GM21528 (cell line): Measurements from ENCODE around the gene ROCK1.
"Not testable (repeated sequence)": the region's sequence is repeated elsewhere in the genome, so short reads cannot be mapped to it uniquely, and the experiment has no call there.

Experiments used
- ATAC-seq: cut with Tn5 transposase; IDR thresholded peaks from one replicate; pipeline ENCODE4 v1.9.1; 2021; ENCODE audit warnings: mild to moderate bottlenecking, moderate library complexity; ENCODE audit not compliant: unreplicated experiment, low FRiP score

Gene ROCK1

GRCh38 chr18:21111346-21112139, at the start of gene ROCK1:
Gene ROCK1, minus strand, starts transcription at chr18:21111813. Its CDS starts 903 bp downstream, at chr18:21110910.
- ATAC-seq, result peak; percentile 93

- no peak for ATAC-seq
Measured at GRCh38 chr18:21155443-21155842, 43.8 kb upstream of the ROCK1 start.

- no peak for ATAC-seq
Measured at GRCh38 chr18:21146016-21146415, 34.4 kb upstream of the ROCK1 start.

DNA sequence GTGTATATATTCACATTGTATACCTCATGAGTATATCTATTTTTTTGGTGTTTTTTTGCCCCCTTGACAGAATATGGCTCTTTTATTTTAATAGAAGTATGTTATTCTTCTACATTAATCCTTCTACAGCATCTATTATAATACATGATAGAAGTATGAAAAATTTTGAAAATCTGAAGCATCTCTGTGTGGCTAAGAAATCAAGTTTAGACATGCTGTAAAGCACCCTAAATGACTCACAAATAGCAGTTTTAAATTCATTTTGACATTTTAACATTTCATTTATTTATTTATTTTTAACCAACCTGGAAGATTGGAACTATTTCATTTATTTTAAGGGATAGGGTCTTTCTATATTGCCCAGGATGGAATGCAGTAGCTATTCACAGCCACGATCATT, 33.8 kb upstream of the ROCK1 start:
- no peak for ATAC-seq

DNA sequence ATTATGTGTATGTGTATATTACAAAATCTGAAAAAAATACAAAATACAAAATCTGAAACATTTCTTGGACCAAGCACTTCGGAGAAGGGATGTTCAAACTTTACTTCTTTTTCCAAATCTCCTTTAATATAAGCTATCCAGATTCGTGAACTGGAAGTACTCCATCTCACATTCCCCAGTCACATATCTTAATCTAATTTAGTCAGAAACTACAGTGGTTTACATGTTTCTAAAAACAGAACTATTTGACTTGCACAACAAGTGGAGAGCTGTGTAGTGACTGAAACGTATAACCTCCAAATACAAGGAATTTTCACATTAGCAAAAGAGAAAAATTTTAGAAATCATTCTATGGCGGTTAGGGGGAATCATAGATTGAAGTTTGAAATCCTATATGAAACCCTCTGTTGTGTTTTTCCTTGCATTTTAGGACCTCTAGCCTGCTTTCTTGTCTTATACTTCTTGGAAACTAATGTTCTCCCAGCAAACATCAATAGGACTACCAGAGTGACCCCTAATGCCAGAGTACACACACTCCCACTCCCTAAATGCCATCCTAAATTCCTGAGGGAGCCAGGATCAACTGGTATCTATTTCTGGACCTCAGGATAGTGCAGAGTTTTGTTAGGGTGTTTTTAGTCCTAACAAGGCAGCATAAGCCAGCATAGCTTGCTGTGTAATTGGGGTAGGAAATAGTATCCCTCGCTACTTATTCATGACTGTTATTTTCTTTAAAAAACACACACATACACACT, 30.2 kb upstream of the ROCK1 start:
- ATAC-seq, result no peak

GRCh38 chr18:21137719-21138488, 26.3 kb upstream of the ROCK1 start:
- ATAC-seq, result not testable (repeated sequence)

- no peak for ATAC-seq
Measured at GRCh38 chr18:21134895-21135294, 23.3 kb upstream of the ROCK1 start.

- ATAC-seq, result no peak
Measured at GRCh38 chr18:21132398-21132918, 20.8 kb upstream of the ROCK1 start.

DNA sequence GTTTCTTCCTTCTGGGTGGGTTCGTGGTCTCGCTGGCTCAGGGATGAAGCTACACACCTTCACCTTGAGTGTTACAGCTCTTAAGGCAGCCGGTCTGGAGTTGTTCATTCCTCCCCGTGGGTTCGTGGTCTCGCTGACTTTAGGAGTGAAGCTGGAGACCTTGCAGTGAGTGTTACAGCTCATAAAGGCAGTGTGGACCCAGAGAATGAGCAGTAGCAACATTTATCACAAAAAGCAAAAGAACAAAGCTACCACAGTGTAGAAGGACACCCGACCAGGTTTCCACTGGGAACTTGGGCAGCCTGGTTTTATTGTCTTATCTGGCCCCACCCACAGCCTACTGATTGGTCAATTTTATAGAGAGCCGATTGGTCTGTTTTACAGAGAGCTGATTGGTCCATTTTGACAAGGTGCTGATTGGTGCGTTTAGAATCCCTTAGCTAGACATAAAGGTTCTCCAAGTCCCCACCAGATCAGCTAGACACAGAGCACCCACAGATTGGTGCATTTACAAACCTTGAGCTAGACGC, 20.1 kb upstream of the ROCK1 start:
- ATAC-seq, result no peak

DNA sequence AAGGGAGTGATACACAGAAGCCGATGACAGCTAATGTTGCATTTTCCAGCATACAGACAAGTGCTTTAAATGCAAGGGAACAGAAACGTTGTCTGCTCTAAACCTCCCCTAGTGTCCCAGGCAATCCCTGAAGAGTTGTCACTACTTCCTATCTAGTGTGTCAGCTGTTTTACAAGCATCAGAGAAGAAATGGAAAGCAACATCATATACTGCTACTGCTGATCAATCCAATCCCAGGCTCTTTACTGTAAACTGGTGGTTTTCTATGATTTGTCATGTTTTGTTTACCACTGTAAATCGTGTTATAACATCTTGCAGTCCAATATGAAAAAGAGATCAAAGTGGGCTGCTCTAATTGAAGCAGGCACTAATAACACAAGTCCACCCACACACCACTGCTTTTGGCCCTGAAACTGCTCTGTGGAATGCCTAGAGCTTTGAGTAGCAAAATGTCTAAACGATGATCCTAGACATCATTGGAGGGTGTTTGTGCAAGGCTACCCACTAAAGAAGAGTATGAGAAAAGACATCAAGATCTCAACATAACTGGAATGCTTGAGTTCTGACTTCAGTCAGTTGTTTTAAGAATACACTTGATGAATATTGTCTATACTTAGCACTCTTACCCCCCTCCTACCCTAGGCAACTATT, 18.1 kb upstream of the ROCK1 start:
- no peak for ATAC-seq

- ATAC-seq, result no peak
Measured at GRCh38 chr18:21123290-21123926, 11.8 kb upstream of the ROCK1 start.

- no peak for ATAC-seq
Measured at GRCh38 chr18:21118806-21119205, 7.2 kb upstream of the ROCK1 start.

- ATAC-seq, result no peak
Measured at GRCh38 chr18:21117409-21118131, 6.0 kb upstream of the ROCK1 start.

GRCh38 chr18:21115519-21116411, 4.2 kb upstream of the ROCK1 start:
- no peak for ATAC-seq

DNA sequence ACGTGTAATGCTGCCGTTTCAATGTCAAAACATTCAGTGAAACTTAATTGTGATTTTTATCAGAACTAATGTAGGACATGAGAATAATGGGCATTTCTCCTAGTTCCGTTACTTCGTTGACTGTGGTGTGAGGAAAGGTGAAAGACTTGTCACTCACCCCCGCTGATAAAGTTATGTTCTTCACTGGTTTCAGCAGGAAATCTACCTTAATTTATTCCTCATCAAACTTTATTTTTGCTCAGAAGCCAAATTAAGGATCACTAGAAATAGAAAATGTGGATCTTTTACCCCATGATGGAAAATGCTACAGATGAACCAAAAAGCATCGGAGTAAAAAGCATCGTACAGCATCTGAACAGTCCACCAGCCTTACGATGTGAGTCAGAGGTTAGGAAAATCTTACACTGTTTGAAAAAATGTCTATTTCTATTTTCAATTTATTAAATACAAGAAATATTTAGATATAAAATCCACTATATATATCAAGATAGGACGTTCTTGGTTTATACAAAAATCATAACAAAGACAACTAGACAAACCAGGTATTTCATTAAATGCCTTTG, 1.0 kb upstream of the ROCK1 start:
- ATAC-seq, result no peak

GRCh38 chr18:21112140-21112473, 494 bp upstream of the ROCK1 start:
- no peak for ATAC-seq

GRCh38 chr18:21110713-21111345, 784 bp downstream of the ROCK1 start:
- ATAC-seq, result peak; percentile 35
